GM19193 (cell line): ENCODE measurements around the gene TTLL11.

ENCODE experiments used
- POLR2A ChIP-seq: IDR thresholded peaks from 4 replicates; pipeline ENCODE4 v1.6.1; 2011; ENCODE audit not compliant: insufficient read depth, insufficient read length; ENCODE audit errors: extremely low read depth

Gene TTLL11

DNA sequence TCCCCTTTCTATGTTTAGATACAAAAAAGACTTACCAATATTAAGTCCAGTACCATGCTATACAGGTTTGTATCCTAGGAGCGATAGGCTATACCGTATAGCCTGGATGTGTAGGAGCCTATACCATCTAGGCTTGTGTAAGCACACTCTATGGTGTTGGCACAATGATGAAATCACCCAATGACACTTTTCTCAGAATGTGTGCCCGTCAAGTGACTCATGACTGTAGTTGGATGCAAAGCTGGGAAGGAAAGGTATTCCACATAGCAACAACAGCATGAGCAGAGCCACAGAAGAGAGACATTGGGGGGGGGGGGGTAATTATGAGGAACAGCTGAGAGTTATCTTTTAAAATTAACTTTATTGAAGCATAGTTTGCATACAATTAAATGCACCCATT lies 63.2 kb downstream of the TTLL11 start:
- TF ChIP-seq POLR2A = no peak

DNA sequence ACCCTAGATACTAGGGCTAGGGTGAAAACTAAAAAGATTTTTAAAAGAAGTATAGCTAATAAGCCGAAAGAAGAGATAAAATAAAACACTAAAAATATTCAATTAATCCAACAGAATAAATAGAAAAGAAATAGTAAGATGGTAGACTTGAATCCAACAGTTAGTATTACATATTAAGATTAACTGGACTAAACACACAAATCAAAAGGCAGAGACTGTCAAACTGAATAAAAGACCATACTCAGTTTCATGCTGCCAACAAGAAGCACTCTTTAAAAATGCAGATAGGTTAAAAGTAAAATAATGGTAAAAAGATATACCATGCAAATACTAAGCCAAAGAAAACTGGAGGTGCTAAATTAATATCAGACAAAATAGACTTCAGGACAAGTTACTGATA lies 65.0 kb downstream of the TTLL11 start:
- no peak for TF ChIP-seq POLR2A

DNA sequence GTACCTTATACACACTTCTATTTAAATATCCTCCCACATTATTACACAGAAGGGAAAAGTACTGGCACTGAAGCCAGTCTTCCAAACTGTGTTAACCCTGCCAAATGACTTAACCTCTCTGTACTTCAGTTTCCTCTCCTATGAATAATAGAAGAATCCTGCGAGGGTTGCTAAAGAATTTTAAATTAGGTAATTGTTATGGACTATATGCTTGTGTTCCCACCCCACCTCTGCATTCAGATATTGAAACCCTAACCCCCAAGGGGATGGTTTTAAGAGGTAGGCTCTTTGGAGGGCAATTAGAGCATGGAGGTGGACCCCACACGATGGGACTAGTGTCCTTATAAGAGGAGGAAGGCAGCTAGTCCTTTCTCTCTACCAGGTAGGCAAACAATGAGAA lies 72.7 kb downstream of the TTLL11 start:
- no peak for TF ChIP-seq POLR2A

DNA sequence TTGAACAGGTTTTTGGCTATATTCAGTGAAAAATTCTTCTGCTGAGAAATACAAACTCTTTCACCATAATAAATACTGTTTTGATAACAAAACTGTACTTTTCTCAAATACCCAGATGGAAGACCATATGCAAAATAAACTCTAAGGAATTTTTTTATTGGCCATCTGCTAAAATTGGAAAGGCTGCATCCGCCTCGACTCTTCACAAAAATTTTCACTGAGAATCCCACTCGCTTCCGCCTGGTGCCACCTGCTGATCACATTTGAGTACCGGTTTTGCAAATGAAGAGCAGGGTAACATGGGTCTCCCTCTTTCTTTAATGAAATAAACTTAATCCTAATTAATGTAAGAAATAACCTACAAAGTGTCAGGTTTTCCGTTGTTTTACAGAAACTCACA lies 76.4 kb downstream of the TTLL11 start:
- TF ChIP-seq POLR2A = no peak

DNA sequence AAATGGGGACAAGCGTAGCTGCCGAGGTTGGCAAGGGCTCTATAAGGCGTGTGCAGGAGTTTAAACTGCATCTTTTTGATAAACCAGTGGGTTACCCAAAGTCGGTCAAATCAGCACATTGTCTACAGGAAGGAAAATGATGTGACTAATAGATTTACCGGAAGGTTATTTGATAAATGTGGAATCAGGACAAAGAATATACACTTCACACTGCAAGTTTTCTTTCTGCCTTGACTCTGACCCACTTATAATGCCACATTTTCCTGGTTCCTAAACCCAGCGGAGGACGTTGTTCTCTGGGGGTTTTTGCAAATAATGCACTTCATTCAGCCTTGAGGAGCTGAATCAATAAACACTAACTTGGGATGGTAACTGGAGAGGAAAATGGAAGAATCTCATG lies 76.8 kb downstream of the TTLL11 start:
- no peak for TF ChIP-seq POLR2A

DNA sequence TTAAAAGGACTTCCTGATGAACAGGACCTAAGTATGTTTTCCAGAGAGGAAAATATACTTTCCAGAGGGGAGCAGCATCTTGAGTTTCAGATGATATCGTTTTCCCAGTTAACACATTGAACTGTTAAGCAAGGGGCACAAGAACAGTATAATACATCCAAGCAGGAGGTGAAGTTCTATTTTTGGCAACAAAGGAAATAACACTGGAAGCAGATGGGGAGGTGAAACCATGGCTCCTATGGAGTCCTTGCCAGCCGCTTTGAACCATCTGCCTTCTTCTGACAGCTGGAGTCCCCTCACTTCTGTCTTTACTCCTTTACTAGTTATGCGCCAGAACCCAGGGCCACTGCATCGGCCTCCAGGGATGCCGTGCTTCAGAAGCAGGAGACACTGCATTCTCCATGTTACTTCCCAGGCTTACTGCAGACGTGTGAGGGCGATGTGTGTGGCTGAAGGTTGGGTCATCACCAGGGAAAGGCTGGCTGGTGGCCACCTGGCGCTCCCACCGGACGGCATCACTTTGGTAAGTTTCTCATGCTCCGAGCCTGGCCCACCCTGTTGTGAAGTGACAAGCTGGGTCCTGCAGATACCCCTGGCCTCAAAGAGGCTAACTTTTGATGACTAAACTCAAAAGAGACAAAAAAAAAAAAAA lies 77.8 kb downstream of the TTLL11 start:
- TF ChIP-seq POLR2A = no peak

DNA sequence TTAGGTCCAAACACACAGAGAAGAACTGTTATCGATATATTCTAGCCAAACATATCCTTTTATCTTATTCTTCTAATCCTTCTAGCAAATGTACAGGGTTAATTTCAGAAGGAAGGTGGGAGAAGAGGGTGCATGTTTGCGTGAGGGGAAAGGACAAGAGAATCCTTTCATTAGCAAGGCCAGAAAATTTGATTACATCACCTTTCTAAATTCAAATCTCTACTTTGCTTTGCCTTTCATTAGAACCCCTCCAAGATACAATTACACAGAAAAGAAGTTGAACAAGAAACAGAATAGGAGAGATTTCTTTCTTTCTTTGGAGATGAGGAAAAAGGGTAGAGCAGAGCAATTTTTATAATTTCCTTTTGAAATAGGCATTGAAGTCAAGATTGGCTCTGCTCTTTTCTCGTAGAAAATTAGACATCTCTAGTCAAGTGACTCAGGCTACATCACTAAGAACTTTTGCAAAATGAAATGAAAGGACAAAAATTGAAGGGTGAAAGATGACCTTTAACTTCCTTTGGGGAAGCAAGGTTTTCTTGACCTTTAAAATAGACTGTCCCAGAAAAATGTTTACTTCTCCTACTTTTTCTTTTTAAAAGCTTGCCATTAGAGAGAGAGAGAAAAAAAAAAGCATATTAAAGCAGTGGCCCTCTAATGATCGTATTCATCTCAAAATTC lies 81.2 kb downstream of the TTLL11 start:
- TF ChIP-seq POLR2A = no peak

DNA sequence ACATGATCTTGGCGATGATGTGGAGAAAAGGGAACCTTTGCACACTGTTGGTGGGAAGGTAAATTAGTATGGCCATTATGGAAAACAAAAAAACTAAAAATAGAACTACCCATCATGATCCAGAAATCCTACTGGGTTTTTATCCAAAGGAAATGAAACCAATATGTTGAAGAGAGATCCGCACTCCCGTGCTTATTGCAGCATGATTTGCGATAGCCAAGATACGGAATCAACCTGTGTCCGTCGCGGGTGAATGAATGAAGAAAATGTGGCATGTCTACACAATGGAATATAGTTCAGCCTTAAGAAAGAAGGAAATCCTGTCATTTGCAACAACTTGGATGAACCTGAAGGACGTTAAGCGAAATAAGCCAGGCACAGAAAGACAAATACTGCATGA lies 84.5 kb downstream of the TTLL11 start:
- no peak for TF ChIP-seq POLR2A

DNA sequence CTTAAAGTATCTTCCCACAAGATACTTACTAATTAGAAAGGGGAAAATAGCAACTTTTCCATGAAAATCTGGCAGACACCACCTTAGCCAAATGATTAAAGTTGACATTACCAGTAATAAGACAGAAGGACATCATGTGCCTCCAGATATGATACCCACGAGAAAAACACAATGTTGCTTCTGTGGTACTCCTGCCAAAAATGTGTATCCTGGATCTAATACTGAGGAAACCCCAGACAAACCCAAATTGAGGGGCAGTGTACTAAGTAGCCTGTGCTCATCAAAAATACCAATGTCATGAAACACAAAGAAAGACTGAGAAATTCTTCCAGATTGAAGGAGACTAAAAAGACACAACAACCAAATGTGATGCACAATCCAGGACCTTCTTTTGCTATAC lies 85.3 kb downstream of the TTLL11 start:
- no peak for TF ChIP-seq POLR2A

DNA sequence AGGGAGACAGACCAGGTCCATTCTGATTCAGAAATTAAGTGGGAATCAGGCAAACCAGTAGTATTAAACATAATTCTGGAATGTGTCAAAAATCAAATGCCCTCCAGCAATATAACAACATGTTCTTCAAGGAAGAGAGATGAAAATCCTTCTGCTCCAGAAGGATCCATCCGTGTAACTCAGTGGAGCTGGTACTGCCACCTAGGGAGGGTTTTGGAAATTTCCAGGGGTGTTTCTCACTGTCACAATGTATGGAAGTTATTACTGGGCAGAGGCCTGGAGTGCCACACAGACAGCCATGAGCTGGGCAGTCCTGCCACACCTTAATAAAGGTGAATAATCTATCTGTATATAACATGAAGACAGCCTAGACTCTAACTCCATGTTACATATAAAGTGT lies 87.5 kb downstream of the TTLL11 start:
- TF ChIP-seq POLR2A = no peak

DNA sequence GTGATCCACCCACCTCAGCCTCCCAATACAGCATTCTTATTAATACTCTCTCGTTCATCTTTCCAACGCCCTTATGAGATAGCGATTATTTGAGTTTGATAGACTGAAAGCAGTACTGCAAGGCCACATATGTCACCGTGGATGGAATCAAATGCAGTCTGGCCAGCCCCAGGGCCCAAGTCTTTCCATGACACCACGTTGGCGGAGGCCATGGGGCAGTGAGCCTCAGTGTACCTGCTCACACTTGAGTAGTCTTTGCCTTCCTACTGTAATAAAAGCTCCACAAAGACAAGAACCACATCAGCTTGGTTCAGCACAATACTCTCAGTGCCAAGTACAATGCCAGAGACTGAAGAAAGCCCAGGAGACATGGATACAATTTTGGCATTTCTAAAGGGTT lies 88.5 kb downstream of the TTLL11 start:
- no peak for TF ChIP-seq POLR2A

DNA sequence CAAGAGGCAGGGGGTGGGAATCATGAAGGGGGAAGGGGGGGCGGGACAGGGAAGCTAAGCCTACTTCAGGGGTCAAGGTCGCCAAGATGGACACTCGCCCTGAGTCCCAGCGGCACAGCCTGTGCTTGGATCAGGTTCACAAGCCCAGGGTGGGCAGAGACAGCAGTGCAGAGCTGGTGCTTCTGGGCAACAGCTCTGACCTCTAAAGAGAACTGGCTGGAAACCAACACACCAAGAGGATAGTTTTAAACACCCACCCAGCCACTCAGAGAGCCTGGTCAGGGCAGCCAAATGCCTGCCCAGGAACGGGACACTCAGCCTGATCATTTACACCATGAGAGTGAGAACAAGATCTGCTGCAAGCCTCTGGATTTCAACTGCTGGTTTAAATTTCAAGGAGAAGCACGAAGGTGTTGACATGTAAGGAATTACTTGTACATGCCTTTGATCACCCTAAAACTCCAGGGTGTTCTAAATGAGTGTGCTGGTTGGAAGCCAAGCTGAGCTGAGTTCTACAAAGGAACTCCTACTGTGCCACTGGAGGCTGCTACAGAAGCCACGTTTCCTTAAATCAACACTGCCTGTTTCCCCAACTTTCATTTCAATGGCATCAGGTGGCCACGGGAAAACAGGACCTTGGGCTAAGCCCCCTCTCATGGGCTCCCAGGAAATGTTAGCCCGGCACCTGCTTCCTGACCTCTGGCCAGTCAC lies 91.5 kb downstream of the TTLL11 start:
- no peak for TF ChIP-seq POLR2A

DNA sequence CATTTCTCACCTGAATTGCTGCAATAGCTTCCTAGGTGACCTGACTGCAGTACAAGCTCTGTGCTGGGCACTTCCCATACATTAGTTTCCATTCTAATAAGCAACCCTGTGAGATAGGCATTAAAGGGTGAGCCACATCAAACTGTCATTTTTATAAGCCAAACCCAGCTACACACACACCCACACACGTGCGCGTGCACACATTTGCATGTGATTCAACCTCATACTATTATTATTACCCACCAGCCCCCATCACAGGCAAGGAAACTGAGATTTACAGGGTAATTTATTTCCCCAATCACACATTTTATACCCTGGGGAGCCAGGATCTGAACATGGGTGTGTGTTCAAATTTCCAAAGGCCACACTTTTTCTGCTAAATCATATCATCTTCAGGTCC lies 93.6 kb downstream of the TTLL11 start:
- no peak for TF ChIP-seq POLR2A

DNA sequence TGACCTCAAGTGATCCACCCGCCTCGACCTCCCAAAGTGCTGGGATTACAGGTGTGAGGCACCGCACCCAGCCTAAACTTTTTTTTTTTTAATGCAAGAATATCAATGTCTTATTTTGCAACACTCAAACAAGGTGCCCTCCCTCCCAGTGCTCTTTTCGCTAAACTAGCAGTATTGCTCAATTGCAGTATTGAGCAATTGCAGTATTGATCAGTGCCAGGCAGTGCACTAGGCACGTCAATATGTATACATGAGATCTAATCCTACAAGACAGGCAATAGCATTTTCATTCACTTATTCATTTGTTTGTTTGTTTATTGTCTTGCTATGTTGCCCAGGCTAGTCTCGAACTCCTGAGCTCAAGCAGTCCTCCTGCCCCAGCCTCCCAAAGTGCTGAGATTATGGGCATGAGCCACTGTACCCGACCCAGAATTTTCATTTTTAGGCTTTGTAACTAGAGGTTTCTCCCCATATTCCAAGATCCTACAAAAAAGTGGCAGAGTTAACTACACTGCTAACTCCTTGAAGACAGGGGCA lies 94.5 kb downstream of the TTLL11 start:
- TF ChIP-seq POLR2A = no peak

DNA sequence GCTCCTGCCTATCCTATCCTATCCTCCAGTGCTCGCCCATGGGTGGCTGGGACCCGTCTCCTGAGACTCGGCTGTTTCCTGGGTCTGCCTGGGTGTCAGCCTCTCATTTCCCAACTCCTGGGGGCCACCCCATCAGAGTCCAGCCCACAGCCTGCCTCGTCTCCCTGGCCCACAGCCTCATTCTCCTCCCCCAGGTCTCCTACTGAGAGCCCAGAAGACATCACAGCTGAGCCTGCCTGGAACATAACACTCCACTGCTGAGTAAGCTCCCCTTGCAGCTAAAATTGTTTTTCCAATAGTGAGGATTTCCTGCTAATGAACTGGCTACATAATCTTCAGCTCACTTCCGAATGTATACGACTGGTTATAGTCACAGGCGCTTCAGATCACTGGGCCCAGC lies 95.3 kb downstream of the TTLL11 start:
- TF ChIP-seq POLR2A = no peak

DNA sequence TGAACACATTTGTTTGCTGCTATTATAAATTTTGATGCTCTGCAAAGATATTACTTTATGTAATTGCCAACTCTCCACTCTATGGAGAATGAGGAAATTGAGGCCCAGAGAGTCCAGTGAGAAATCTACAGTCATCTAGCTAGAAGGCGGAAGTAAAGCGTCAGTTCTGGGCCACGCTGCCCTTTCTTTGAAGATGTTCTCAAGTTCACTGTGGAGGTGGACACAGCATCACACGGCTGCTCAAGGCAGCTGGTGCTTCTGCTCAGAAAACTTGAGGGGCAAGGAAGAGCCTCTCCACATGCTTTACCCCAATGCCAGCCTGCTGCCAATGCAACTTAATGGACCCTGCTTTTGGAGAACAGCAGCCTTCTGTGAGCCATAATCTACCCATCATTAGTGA lies 96.3 kb downstream of the TTLL11 start:
- TF ChIP-seq POLR2A = no peak

DNA sequence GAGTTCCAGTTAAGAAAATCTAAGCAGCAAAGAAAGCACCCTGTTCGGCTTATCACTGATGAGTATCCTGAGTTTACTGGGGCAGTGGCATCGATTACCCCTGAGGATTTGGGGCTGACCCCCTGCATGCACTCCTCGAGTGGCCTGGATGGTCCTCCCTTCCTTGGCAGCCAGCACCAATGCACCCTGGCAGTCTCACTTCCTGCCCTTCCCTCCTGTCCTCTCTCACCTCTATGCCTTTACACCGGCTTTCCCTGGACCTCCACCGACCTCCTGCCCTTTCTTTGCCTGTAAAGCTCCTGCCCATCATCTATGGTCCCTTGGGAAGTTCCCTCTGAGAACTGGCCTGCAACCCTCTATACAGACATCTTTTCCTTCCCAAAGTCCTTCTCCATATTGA lies 97.1 kb downstream of the TTLL11 start:
- no peak for TF ChIP-seq POLR2A
